Measurements from ENCODE around the gene LZTS3.
"Not testable (repeated sequence)": the region's sequence is repeated elsewhere in the genome, so short reads cannot be mapped to it uniquely, and the experiment has no call there.

Gene LZTS3

DNA sequence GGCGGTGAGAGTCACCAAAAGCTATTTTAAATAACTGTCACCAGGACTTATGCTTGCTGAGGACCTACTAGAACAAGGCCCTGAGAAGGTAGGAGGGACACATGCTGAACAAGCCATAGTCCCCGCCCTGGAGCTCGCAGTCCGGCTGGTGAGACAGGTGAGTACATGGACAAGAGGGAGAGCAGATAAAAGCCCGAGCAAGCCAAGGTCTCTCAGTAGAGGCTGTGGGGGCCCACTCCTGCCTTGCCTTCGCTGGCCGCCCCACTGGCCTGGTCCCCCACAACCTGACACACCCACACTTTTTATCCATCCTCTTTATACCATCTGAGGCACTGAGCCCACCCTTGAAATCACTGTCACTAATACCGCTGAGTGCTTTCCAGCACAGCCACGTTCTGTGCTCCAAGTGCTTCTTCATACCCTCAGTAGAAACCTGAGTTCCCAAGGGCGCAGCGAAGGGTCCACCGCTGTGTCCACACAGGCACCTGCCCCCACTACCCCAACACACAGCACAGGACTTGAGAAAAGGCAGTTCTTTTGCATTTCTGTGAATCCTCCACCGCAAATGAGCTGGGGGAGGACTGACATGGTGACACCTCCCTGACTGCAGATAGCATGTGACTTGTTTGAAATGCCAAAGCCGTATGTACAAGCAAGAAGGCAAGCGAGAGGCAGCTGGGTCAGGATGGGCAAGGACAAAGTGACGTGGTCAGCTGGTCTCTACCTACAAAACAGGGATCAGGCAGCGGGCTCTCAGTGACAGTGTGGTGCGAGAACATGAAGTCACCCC lies 19.1 kb upstream of the LZTS3 start:
- DNase-seq, result no peak

DNA sequence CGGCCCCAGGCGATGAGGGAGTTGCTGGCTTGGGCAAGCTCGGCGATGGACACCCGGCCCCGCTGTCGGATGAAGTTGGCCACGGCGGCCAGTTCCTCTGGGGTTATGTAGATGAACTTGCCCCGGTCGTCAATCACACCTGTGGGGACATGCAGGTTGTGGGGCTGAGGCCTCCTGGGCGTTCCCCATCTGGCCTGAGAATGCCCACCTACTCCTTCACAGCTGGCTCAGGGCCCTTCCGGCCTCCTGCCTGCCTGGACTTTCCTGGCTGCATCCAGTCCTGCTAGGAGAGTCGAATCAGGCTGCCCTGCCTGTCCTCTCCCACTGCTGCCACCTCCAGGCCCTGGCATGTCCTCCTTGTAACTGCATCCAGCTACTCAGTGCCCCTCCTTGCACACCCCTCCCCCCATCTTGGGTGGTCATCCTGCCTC lies 17.3 kb upstream of the LZTS3 start:
- no peak for DNase-seq

GRCh38 chr20:3189561-3190131 lies 16.3 kb upstream of the LZTS3 start:
- DNase-seq, result no peak

DNA sequence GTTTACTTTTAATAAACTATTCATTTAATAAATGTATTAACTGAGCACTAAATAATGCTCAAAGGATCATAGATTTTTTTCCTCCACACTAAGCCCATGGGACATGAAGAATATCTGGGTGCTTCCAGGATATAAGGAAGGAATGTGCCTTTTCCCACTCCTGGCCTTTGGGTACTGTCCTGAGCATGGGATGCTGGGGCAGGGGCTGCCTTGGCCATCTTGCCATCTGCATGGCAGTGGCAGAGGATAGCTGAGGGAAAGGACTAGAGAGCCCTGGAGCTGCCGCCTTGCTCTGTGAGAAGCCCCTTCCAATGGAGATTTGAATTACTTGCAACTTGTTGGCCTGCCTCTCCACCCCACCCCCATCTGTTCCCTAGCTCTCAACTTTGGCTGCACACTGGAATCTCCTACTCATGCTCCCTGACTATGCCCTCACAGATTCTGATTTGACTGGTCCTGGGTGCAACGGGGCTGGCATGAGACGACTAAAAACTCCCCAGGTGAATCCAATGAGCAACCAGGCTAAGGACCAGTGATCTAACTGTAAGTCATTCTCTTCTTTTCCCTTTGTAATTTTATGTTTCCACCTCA lies 15.6 kb upstream of the LZTS3 start:
- DNase-seq, result no peak

DNA sequence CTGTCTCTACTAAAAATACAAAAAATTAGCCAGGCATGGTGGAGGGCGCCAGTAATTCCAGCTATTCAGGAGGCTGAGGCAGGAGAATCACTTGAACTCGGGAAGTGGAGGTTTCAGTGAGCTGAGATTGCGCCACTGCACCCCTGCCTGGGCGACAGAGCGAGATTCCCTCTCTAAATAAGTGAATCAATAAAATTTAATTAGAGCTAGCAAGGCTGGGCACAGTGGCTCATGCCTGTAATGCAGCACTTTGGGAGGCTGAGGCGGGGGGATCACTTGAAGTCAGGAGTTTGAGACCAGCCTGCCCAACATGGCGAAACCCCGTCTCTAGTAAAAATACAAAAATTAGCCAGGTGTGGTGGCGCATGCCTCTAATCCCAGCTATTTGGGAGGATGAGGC lies 14.5 kb upstream of the LZTS3 start:
- not testable (repeated sequence) for DNase-seq

- no peak for DNase-seq
These were observed 10.7 kb upstream of the LZTS3 start for GRCh38 chr20:3183896-3184612.

- not testable (repeated sequence) for DNase-seq
These were observed 9.1 kb upstream of the LZTS3 start for GRCh38 chr20:3182429-3182828.

- no peak for DNase-seq
These were observed 7.9 kb upstream of the LZTS3 start for GRCh38 chr20:3181270-3181669.

GRCh38 chr20:3180319-3180718 lies 7.0 kb upstream of the LZTS3 start:
- DNase-seq, result no peak

- DNase-seq, result no peak
These were observed 4.6 kb upstream of the LZTS3 start for GRCh38 chr20:3177746-3178485.

DNA sequence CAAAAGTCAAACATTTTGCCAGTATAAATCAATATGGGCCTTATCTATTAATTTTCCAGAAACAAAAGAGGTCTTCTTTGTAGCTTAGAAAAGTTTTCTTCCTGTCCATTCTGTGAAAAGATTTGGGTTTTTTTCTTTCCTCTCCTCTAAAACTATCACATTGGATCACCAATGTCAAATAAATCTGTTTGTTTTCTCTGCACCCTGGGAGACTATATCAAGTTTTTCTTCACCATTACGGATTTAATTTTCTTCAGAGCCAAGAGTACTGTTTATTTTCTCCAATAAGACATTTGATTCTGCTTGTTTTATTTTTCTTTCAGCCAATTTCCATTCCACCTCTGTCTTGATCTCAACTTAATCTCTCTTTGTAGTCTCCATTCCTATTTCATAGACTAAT lies 1.9 kb upstream of the LZTS3 start:
- DNase-seq, result no peak

GRCh38 chr20:3174442-3175261 lies 1.3 kb upstream of the LZTS3 start:
- no peak for DNase-seq

- peak; percentile 94 to 95 for DNase-seq
These were observed 477 bp upstream of the LZTS3 start for GRCh38 chr20:3173610-3174441.

DNA sequence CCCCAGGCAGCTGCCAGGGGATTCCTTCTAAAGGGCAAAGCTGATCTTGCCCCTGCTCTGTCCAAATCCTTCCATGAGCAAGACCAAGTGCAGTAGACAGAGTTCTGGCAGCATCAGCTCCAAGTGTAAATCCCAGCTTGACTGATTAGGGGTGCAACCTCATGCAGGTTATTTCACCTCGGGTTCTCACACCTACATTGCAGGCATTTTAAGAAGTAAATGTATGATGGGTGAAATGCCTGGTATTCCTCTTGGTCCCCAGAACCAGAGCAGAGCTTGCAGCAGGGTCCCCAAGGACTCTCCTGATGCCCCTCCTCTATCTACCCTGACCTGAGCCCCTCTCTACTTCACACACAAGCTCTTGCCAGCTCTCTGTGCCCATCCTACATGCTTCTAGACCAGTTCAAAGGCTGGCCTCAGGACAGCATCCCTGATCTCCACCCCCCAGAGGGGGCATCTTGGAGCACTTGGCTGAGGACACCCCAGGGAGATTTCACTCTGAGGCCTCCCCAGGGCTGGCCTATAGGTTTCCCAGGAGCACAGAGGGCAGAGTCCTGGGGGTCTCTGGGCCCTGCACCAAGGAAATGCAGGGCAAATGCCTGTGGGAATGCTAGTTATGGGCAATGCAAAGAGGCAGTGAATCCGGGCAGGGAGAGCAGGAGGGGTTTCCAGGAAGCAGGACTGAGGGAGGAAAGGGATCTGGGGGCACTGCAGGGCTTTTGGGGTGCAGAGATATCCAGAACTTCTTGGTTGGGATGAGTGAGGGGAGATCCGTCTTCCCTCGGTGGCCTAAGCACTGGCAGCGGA lies 1.0 kb downstream of the LZTS3 start:
- DNase-seq, result no peak

- DNase-seq, result no peak
These were observed 1.8 kb downstream of the LZTS3 start for GRCh38 chr20:3171391-3172125.

- no peak for DNase-seq
These were observed 4.3 kb downstream of the LZTS3 start for GRCh38 chr20:3168829-3169590.

- DNase-seq, result no peak
These were observed 5.1 kb downstream of the LZTS3 start for GRCh38 chr20:3168079-3168828.

GRCh38 chr20:3167738-3168078 lies 5.6 kb downstream of the LZTS3 start:
- no peak for DNase-seq
